ENCODE data around the gene ARHGAP9. TPM values are rescaled to one million over a fixed set of nuclear protein-coding genes. Genes with fewer than 3 reads are reported as not detected.

The ARHGAP9 gene
- total and polyA plus RNA-seq, 2 of the 8 experiments (the other 6 are each of a cell fraction or from before 2014, with no cell fraction given), result 3.2 to 6.0 TPM

- ChIA-PET POLR2A (ENCODE audit: partially characterized antibody) (interaction anchor here (0.7 to 6.0 kb wide), 11 partner anchors 8 to 284 kb away, joined by 3 to 55 read pairs (median 6); partner anchors contain the start of gene DCTN2), CTCF (ENCODE audit: partially characterized antibody) (interaction anchor here (0.6 to 1.5 kb wide), 5 partner anchors 18 to 41 kb away, joined by 3 to 5 read pairs (median 3); no protein-coding TSS in a partner anchor)
- H2BK5ac ChIP-seq (ENCODE audit: low read depth, low read length), result no peak overlapping the region
- H3K4me1 ChIP-seq (replicated peaks in 1 of 4; ENCODE audit: control insufficient read depth in 3 of 4, insufficient read depth in 4 of 4, low read length in 3 of 4), result peaks cover 3 to 11% (median 8%) of the 10 kb centered on the region in 4 experiments
- H2BK20ac ChIP-seq (ENCODE audit: low read length), result no peak overlapping the region
- no peak overlapping the region for H4K5ac ChIP-seq (ENCODE audit: insufficient read length, low read depth, low read length)
- no peak overlapping the region for H2AFZ ChIP-seq (ENCODE audit: low read length)
- H3K9ac ChIP-seq (replicated peaks in 1 of 4; ENCODE audit: extremely low read depth in 1 of 4, low read depth in 3 of 4, low read length in 3 of 4), result no peak overlapping the region
- H2BK12ac ChIP-seq (ENCODE audit: low read depth, low read length), result no peak overlapping the region
- H3K4me2 ChIP-seq (ENCODE audit: insufficient read depth in 1 of 2, low read depth in 2 of 2, low read length in 2 of 2), result no peak overlapping the region; a peak in 1 of 4 replicates
- H3K79me1 ChIP-seq (ENCODE audit: low read depth, low read length), result no peaks in the 10 kb centered on the region
- 95% methylated on average over 11 of the region's 11 CpGs; no CpG with 5 or more reads in 1 of the 2 experiments for WGBS, 2 experiments (ENCODE audit: extremely low coverage in 1 of 2, insufficient coverage in 1 of 2, insufficient read length in 1 of 2, insufficient replicate concordance in 2 of 2, low coverage in 1 of 2, low lambda C conversion rate in 2 of 2, missing lambda C conversion rate in 1 of 2)
- H4K91ac ChIP-seq (replicated peaks; ENCODE audit: insufficient read length, low read length), result no peak overlapping the region
- peaks cover 7 to 17% of the 10 kb centered on the region in 2 experiments for H4K20me1 ChIP-seq (replicated peaks in 1 of 2; ENCODE audit: control insufficient read depth in 1 of 2, insufficient read depth in 2 of 2, low read length in 2 of 2)
- H3K4ac ChIP-seq (replicated peaks; ENCODE audit: insufficient read length, low read depth, low read length), result no peak overlapping the region
- H3K9me3 ChIP-seq (ENCODE audit: insufficient read depth in 2 of 2, low read depth in 1 of 2, low read length in 1 of 2), result no peaks in the 10 kb centered on the region
- no peak overlapping the region for H2BK120ac ChIP-seq (replicated peaks; ENCODE audit: low read depth, low read length)
- H3K27ac ChIP-seq (ENCODE audit: low read depth, low read length), result peak overlapping the region; percentile 35; the same call in 1 of the 2 replicates
- H3K14ac ChIP-seq (ENCODE audit: insufficient read length), result no peak overlapping the region
- H3K56ac ChIP-seq (replicated peaks; ENCODE audit: insufficient read length, low read depth, low read length), result no peak overlapping the region
- no peaks in the 10 kb centered on the region for H3K27me3 ChIP-seq (replicated peaks in 1 of 4; ENCODE audit: control insufficient read depth in 3 of 4, extremely low read depth in 1 of 4, insufficient read depth in 3 of 4, low read length in 3 of 4)
- peaks cover 46 to 72% (median 57%) of the 10 kb centered on the region in 4 experiments for H3K36me3 ChIP-seq (ENCODE audit: control insufficient read depth in 2 of 4, insufficient read depth in 4 of 4, low read length in 3 of 4)
- no peak for FAIRE-seq
- H3K18ac ChIP-seq (ENCODE audit: extremely low read depth, low read length), result no peak overlapping the region
- H4K8ac ChIP-seq (ENCODE audit: extremely low read depth, insufficient read depth, low read length), result no peak overlapping the region
- no peak overlapping the region for H2BK15ac ChIP-seq (ENCODE audit: low read length)
- peaks cover 0 to 20% of the 10 kb centered on the region in 2 experiments; a peak in 2 of 4 replicates for H3K79me2 ChIP-seq (ENCODE audit: control insufficient read depth in 1 of 2, insufficient read depth in 2 of 2, low read length in 2 of 2)
- DNase-seq (ENCODE audit: low read depth in 1 of 2, low spot score in 2 of 2), result no peak
- H2AK5ac ChIP-seq (ENCODE audit: low read depth, low read length), result no peak overlapping the region
- H3K23me2 ChIP-seq (ENCODE audit: low read depth, low read length), result peaks cover 12% of the 10 kb centered on the region
- H3K23ac ChIP-seq (ENCODE audit: insufficient read length), result no peak overlapping the region
- no peak overlapping the region for H3K4me3 ChIP-seq (ENCODE audit: extremely low read depth in 1 of 4, insufficient read depth in 2 of 4, low read depth in 3 of 4, low read length in 4 of 4)
- TF ChIP-seq KDM4A (IDR thresholded peaks at IDR 0.05; ENCODE audit: low read depth, low read length, severe bottlenecking) (no peak), NANOG (IDR thresholded peaks at IDR 0.05; ENCODE audit: insufficient read depth, low read depth, low read length, poor library complexity, severe bottlenecking) (no peak), SIX5 (IDR thresholded peaks at IDR 0.05; ENCODE audit: low read depth, low read length) (no peak), CBX5 (IDR thresholded peaks at IDR 0.05; ENCODE audit: low read depth, low read length) (no peak), BACH1 (IDR thresholded peaks at IDR 0.05; ENCODE audit: low read length) (no peak)
These were observed 37.0 kb upstream of the ARHGAP9 start for GRCh38 chr12:57516617-57517153.

Measured in H1 (cell line).